ENCODE measurements around the gene GOLIM4. TPM values are rescaled to one million over a fixed set of nuclear protein-coding genes. Genes with fewer than 3 reads are reported as not detected.

Gene GOLIM4
- total and polyA plus RNA-seq, 7 donors, result 8.6 to 34.1 (median 13.4) TPM

DNA sequence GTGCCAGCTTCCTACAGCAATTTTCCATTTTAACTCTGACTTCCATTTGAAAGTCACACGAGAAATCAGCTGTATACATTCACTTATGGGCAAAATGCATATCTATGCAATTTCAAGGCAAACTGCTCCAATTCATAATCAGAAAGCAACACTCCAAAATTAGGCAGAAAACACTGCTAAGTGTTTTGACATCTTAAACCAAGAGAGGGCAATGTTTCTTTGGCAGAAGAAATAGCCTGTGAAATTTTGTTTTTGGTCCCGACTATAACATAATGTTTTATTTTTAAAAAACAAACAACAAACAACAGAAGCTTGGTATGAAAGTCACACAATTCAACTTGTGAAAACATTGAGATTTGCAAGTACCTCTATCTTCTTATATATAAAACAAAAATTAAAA, 42.6 kb downstream of the GOLIM4 start:
- H3K36me3 ChIP-seq (ENCODE audit: insufficient read depth in 1 of 2, low read depth in 1 of 2), result no peaks in the 10 kb centered on the region
- TF ChIP-seq, protein P1, sequence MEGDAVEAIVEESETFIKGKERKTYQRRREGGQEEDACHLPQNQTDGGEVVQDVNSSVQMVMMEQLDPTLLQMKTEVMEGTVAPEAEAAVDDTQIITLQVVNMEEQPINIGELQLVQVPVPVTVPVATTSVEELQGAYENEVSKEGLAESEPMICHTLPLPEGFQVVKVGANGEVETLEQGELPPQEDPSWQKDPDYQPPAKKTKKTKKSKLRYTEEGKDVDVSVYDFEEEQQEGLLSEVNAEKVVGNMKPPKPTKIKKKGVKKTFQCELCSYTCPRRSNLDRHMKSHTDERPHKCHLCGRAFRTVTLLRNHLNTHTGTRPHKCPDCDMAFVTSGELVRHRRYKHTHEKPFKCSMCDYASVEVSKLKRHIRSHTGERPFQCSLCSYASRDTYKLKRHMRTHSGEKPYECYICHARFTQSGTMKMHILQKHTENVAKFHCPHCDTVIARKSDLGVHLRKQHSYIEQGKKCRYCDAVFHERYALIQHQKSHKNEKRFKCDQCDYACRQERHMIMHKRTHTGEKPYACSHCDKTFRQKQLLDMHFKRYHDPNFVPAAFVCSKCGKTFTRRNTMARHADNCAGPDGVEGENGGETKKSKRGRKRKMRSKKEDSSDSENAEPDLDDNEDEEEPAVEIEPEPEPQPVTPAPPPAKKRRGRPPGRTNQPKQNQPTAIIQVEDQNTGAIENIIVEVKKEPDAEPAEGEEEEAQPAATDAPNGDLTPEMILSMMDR (IDR thresholded peaks at IDR 0.05), result no peak
- H3K27ac ChIP-seq, result no peak overlapping the region
- WGBS, 3 donors, result 39 to 51% (median 43%) methylated on average over 2 of the region's 2 CpGs
- no peaks in the 10 kb centered on the region for H3K27me3 ChIP-seq (ENCODE audit: insufficient read depth in 3 of 3, low read length in 2 of 3)
- ATAC-seq (no peak), DNase-seq (no peak)
- intact Hi-C loops (cut with DNase I), result no loop called here
- H3K4me3 ChIP-seq, result no peak overlapping the region
- H3K9me3 ChIP-seq, result no peaks in the 10 kb centered on the region
- peaks cover 25% of the 10 kb centered on the region for H3K4me1 ChIP-seq

DNA sequence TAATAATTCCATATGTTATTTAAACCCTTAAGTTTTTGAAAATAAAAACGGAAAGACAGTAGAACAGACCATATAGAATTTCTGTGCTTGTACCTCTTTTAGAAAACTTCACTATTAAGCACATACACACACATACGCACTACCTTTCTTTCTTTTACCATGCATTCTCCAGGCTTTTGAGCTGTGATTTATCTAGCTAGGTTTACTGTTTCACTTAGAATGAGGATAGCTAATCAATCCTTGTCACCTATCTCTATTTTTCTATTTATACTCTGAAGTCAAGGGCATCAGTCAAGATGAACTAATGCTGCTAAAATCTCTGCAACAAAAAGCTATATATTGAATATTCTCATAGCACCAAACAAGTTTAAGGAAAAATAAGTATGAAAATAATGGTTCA, 43.2 kb downstream of the GOLIM4 start:
- TF ChIP-seq, protein P1 (IDR thresholded peaks at IDR 0.05), result no peak
- H3K9me3 ChIP-seq, result no peaks in the 10 kb centered on the region
- H3K36me3 ChIP-seq (ENCODE audit: insufficient read depth in 1 of 2, low read depth in 1 of 2), result no peaks in the 10 kb centered on the region
- H3K27me3 ChIP-seq (ENCODE audit: insufficient read depth in 3 of 3, low read length in 2 of 3), result no peaks in the 10 kb centered on the region
- no peak for DNase-seq
- peaks cover 25% of the 10 kb centered on the region for H3K4me1 ChIP-seq
- intact Hi-C loops (cut with DNase I), result no loop called here
- WGBS, 3 donors, result 59 to 83% (median 60%) methylated on average over 2 of the region's 2 CpGs
- ATAC-seq, result no peak
- peak overlapping the region; percentile 56 for H3K4me3 ChIP-seq
- peak overlapping the region; percentile 69 for H3K27ac ChIP-seq

DNA sequence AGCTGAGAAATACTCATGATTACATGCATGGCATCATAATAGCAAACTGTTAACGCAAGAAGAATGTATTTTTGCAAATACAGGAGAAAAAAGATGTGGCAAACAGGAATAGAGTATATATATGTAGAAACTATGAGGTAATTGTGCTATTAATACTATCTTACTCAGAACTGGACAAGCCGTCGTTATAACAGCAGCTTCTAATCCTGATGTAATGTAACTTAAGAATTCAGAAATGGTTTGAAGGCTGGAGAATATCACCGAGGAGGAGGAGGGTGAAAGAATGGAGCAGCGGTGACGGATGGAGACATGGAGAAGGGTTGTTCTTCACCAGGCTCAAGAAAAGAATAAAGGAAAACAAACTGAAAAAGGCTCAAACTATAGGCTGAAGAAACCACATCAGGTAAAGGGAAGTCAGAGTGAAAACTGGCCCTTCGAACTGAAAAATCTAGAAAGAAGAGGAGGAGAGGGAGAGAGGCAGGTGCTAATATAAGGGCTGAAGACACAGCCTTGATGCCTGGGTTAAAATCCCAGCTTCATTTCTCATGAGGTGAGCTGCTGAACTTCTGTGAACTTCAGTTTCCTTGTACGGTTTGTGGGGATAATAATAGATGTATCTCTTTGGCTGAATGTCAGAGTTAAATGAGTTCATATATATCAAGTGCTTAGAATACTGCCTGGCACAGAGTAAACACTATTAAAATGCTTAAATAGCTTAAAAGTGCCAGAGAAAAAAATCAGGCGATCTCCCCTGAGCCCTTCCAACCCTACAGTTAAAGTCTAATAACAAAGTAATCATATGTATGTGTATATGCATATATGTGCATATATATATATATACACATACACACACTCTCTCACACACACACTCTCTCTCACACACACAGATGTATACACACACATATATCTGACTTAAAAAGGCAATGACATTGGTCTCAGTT, 43.9 kb downstream of the GOLIM4 start:
- peak; percentile 84 to 91 (median 88) for ATAC-seq
- Histone ChIP-seq H3K36me3 (ENCODE audit: insufficient read depth in 1 of 2, low read depth in 1 of 2) (no peaks in the 10 kb centered on the region), H3K4me3 (peak overlapping the region; percentile 56), H3K27me3 (ENCODE audit: insufficient read depth in 3 of 3, low read length in 2 of 3) (no peaks in the 10 kb centered on the region), H3K9me3 (no peaks in the 10 kb centered on the region), H3K4me1 (peaks cover 25% of the 10 kb centered on the region), H3K27ac (peak overlapping the region; percentile 69)
- no peak for DNase-seq
- intact Hi-C loops (cut with DNase I), result no loop called here
- 12 to 28% (median 17%) methylated on average over 9 of the region's 9 CpGs for WGBS, 3 donors
- TF ChIP-seq, protein P1 (IDR thresholded peaks at IDR 0.05), result no peak

DNA sequence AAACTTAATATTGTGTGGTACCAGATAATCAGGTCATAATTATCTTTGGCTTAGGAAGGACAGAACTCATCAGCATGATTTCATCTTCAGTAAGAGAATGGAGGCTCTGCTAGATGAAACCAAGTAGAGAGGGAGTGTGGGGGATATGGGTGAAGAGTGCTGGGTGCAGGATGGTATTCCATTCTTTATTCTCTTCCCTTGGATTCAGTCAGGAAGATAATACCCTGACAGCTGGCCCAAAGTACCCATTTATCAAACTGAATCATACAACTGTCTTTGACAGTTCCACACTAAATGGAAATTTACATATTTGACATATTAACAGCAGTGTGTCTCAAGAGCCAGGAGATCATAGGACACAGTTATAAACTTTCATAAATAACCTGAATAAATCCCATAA, 44.7 kb downstream of the GOLIM4 start:
- Histone ChIP-seq H3K27ac (peak overlapping the region; percentile 69), H3K9me3 (no peaks in the 10 kb centered on the region), H3K4me3 (peak overlapping the region; percentile 56), H3K27me3 (ENCODE audit: insufficient read depth in 3 of 3, low read length in 2 of 3) (no peaks in the 10 kb centered on the region), H3K4me1 (peaks cover 25% of the 10 kb centered on the region), H3K36me3 (ENCODE audit: insufficient read depth in 1 of 2, low read depth in 1 of 2) (no peaks in the 10 kb centered on the region)
- intact Hi-C loops (cut with DNase I), result no loop called here
- DNase-seq (no peak), ATAC-seq (no peak)
- TF ChIP-seq, protein P1 (IDR thresholded peaks at IDR 0.05), result no peak

Data from psoas muscle (tissue), 8 donors.